Kidney (tissue), 14 donors: ENCODE measurements around the gene SRA1. TPM values are rescaled to one million over a fixed set of nuclear protein-coding genes. Genes with fewer than 3 reads are reported as not detected.

Experiments
- DNase-seq, 5 donors: peaks; one replicate each; pipeline ENCODE4 v3.0.0-alpha.2; 2013 to 2020
- FAIRE-seq: peaks from 2 replicates; lab custom pipeline; 2012; peaks lifted over from hg19 to GRCh38; lab: Jason Lieb, UNC
- H3K27ac ChIP-seq, 2 donors: one replicate each; pipeline ENCODE4 v1.7.0; 2013; ENCODE audit warnings: low read depth in 2 of 2, low read length in 2 of 2, inconsistent platforms in 1 of 2
- H3K27me3 ChIP-seq: one replicate; pipeline ENCODE4 v1.7.1; 2013; ENCODE audit warnings: low read length, inconsistent platforms; ENCODE audit not compliant: control insufficient read depth, insufficient read depth
- H3K36me3 ChIP-seq, 3 donors: one replicate each; pipeline versions ENCODE4 v1.7.0 to v1.7.1; 2013; ENCODE audit warnings: low read length in 3 of 3, control low read depth in 1 of 3, inconsistent platforms in 1 of 3; ENCODE audit not compliant: insufficient read depth in 3 of 3, control insufficient read depth in 2 of 3
- H3K4me1 ChIP-seq, 3 donors: one replicate each; pipeline versions ENCODE4 v1.7.0 to v1.7.1; 2013; ENCODE audit warnings: low read length in 3 of 3, inconsistent platforms in 1 of 3, low read depth in 1 of 3; ENCODE audit not compliant: control insufficient read depth in 2 of 3, insufficient read depth in 2 of 3
- H3K4me3 ChIP-seq, 3 donors: one replicate each; pipeline versions ENCODE4 v1.7.0 to v1.8.1; 2013; ENCODE audit warnings: low read length in 3 of 3, control low read depth in 1 of 3, inconsistent platforms in 1 of 3
- H3K9ac ChIP-seq, 3 donors: one replicate each; pipeline versions ENCODE4 v1.7.0 to v1.7.1; 2013; ENCODE audit warnings: low read length in 3 of 3, control low read depth in 1 of 3, inconsistent platforms in 1 of 3
- H3K9me3 ChIP-seq, 3 donors: one replicate each; pipeline versions ENCODE4 v1.7.0 to v1.7.1; 2013; ENCODE audit warnings: low read length in 3 of 3, control low read depth in 1 of 3, inconsistent platforms in 1 of 3; ENCODE audit not compliant: control insufficient read depth in 2 of 3, insufficient read depth in 1 of 3
- intact Hi-C: fragments of 100-400 bp; cut with DNase I; formaldehyde crosslinking; loops from one replicate; pipeline ENCODE4 v1.11.1; 2022
- polyA plus RNA-seq: library from polyadenylated mRNA; stranded (reverse); fragments of 350-450 nt; fragmentation: Illumina TruSeq; extraction: RNeasy Lipid Tissue Mini Kit (QIAGEN cat#74804); gene quantifications from one replicate; pipeline ENCODE4 v1.2.3, GENCODE V29; 2014; ENCODE audit warnings: low read depth, low replicate concordance; ENCODE audit not compliant: insufficient read depth
- total RNA-seq: library from RNA; stranded (reverse); fragmentation: NEBNext Ultra II Directional; extraction: Animal tissue kit (Norgen Biotek cat#: 25700); gene quantifications from one replicate; pipeline ENCODE4 v1.2.1, GENCODE V29; 2021
- TF ChIP-seq, protein P1 (sequence below): IDR thresholded peaks from 3 replicates; pipeline ENCODE4 v1.5.1; 2012; ENCODE audit warnings: mild to moderate bottlenecking, moderate library complexity, borderline replicate concordance; ENCODE audit not compliant: insufficient read depth; ENCODE audit errors: extremely low read depth
- donor health status: control.
- donor health status: control.
- donor health status: control.
- donor health status: control.
- donor health status: control.
- donor health status: DM: yes; HTN: yes; CAD: no.
- donor health status: Normal renal cell carcinoma (clear cell type).

SRA1 gene
- total and polyA plus RNA-seq, 2 donors from 2014 or later, result 31.3 to 52.4 TPM

DNA sequence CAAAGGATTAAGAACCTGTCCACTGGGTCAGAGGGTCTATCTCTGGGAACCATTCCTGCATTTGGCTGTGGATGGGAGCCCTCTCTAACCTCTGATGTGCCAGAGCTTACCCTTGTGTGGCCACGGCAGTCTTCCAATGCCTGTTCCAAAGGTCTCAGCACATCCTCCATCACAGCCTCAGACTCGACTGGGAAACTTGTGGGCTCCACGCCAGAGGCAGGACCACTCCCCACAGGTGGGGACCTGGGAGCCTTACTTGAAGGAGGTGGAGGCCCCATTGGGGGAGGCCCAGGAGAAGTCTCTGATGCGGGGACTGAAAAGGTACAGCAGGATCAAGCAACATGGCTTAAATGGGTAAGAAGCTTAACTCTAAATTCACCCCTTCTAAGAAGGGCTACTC, 5.4 kb downstream of the SRA1 start:
- Histone ChIP-seq H3K9me3 (no peaks in the 10 kb centered on the region), H3K4me3 (no peak overlapping the region), H3K4me1 (peaks cover 0 to 44% (median 32%) of the 10 kb centered on the region in 3 donors), H3K36me3 (peaks cover 2 to 22% (median 18%) of the 10 kb centered on the region in 3 donors), H3K27ac (no peak overlapping the region), H3K9ac (no peak overlapping the region), H3K27me3 (no peaks in the 10 kb centered on the region)
- TF ChIP-seq, protein P1, sequence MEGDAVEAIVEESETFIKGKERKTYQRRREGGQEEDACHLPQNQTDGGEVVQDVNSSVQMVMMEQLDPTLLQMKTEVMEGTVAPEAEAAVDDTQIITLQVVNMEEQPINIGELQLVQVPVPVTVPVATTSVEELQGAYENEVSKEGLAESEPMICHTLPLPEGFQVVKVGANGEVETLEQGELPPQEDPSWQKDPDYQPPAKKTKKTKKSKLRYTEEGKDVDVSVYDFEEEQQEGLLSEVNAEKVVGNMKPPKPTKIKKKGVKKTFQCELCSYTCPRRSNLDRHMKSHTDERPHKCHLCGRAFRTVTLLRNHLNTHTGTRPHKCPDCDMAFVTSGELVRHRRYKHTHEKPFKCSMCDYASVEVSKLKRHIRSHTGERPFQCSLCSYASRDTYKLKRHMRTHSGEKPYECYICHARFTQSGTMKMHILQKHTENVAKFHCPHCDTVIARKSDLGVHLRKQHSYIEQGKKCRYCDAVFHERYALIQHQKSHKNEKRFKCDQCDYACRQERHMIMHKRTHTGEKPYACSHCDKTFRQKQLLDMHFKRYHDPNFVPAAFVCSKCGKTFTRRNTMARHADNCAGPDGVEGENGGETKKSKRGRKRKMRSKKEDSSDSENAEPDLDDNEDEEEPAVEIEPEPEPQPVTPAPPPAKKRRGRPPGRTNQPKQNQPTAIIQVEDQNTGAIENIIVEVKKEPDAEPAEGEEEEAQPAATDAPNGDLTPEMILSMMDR, result no peak
- intact Hi-C loops, result no loop called here
- DNase-seq, result no peak
- no peak for FAIRE-seq

DNA sequence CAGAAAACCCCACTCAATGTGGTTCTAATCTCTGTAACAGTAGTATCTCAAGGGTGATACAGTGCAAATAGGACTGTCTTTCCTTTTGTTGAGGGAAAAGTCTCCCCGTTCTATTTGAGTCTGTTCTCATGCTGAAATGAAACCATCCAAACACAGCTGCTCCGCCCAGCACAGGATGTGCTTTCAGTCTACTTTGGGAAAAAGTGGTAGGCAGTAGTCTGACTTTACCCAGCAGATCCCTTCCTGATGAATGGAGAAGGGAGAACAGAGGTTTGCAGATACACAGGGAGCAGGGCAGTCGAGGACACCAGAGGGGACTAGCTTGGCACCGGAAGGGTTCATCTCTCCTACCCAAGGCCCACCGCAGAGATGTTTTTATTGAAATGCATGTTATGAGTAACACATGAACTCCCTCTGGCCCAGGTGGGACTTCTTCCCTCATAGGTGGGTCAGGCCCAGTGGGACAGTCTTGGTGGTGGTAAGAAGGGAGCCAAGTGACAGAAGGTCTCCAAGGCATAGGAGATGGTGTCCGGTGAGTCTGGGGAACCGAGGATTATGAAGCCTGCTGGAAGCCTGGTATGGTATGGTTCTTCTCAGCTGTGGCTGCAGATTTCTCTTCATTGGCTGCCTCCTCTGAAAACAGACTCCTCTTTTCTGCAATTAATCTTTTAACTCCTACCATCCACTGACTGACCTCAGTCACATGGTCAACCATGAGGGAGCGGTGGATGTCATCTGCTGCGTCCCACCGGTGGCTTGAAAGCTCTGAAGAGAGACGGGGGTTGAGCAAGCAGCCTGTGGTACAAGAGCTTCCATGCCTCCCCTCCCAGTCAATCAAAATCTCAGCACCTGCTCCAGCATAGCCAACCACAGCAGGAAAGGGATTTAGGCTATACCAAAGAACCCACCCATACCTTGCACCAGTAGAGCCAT, 6.9 kb downstream of the SRA1 start:
- Histone ChIP-seq H3K9me3 (no peaks in the 10 kb centered on the region), H3K9ac (no peak overlapping the region), H3K4me3 (no peak overlapping the region), H3K4me1 (peaks cover 0 to 39% (median 32%) of the 10 kb centered on the region in 3 donors), H3K27me3 (no peaks in the 10 kb centered on the region), H3K27ac (peak overlapping the region; percentile 16 to 96), H3K36me3 (peaks cover 2 to 22% (median 18%) of the 10 kb centered on the region in 3 donors)
- DNase-seq (no peak), FAIRE-seq (no peak)
- TF ChIP-seq, protein P1, result no peak
- intact Hi-C loops, result no loop called here

DNA sequence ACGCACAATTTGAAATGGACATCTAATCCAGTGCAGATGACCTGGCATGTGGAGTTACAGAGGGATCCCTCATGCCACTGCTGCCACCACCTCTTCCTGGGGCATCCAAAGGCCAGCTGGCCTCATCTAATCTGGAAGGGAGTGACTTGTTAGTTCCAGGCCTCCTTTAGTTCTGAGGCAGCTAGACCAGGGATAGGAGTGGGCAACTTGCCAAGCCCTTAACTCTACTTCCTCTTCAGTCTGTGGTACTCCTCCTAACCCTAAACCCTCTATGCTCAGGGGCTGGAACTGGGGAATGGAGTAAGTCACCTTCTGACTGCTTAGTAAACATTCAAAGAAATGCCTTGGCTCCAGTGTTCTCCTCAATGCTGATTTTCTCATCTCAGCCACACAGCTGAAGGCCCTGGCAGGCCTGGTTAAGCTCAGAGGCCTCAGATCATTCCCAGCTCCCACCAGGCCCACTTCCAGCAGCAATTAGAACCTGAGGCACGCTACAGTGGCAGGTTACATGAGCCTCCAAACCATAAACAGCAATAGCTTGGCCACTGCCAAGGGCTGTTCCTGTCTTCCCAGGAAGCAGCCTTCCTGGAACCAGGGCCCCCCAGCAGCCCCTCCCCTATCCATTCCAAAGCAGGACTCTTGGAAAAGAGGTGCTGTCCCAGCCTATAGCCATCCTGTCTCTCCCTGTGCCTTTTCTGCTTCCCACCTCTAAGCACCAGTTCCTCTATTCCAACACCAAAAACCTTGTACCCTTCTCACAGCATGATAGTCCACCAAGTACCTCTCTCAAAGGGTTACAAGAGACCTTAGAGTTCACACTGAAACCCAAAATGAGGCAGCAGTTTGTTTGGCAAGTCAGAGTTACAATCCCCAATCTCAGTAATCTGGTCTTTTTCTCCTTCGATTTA, 7.8 kb downstream of the SRA1 start:
- TF ChIP-seq, protein P1, result no peak
- Histone ChIP-seq H3K4me1 (peaks cover 0 to 36% (median 32%) of the 10 kb centered on the region in 3 donors), H3K9me3 (no peaks in the 10 kb centered on the region), H3K4me3 (no peak overlapping the region), H3K36me3 (peaks cover 2 to 26% (median 20%) of the 10 kb centered on the region in 3 donors), H3K27me3 (no peaks in the 10 kb centered on the region), H3K9ac (no peak overlapping the region), H3K27ac (peak overlapping the region; percentile 16 to 96)
- FAIRE-seq (no peak), DNase-seq (peak in 2 of 5 donors; percentile 25 to 56)
- intact Hi-C loops, result loop anchor here (10.0 kb wide), 1 partner anchor 95 kb away; the partner anchor contains the start of genes IK and NDUFA2
